CD1c-positive myeloid dendritic cell (primary cell): ENCODE measurements around the gene TMEM25.
"Not testable (repeated sequence)": the region's sequence is repeated elsewhere in the genome, so short reads cannot be mapped to it uniquely, and the experiment has no call there.

ENCODE experiments used
- DNase-seq: peaks from one replicate; pipeline ENCODE4 v3.0.0-alpha.2; 2016; ENCODE audit errors: extremely low spot score

TMEM25 gene

DNA sequence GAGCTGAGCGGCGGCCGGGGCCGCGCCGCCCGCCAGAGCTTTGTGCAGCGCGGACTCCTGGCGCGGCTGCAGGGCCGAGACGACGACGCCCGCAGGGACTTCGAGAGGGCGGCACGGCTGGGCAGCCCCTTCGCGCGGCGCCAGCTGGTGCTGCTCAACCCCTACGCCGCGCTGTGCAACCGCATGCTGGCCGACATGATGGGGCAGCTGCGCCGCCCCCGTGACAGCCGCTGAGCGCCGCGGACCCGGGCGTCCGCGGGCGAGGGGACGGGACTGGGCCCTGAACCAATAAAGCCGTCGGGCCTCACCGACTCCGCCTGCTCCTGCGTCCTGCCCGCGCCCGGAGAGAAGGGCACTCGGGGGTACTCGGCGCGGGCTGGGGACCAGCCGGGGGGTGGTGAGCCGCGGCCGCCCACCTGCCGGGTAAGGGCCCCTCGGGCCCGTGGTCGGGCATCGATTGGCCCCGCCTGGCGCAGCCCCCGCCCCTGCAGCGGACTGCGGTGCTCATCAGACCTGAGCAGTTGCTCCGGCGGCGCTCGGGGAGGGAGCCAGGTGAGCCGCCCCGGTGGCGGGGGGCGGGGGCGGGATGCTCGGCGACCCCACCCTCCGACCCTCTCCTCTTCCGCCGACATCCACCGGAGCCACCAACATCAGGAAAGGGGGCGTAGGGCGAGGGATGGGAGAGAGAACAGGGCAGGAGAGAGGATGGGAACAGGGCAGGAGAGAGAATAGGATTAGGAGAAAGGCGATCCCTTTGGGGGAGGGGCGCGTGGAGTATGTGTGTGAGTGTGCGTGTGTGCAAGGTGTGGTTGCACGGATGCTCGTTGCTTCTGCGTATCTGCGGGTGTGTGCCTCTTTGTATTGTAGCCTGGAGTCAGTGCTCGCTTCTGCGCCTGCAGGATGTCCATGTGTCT lies at the start of gene TMEM25:
TSS of gene TMEM25 (plus strand) at position 510 of the 914 bp plus-strand sequence. CDS start 610 bp downstream, outside the sequence.
- DNase-seq = peak; percentile 33

DNA sequence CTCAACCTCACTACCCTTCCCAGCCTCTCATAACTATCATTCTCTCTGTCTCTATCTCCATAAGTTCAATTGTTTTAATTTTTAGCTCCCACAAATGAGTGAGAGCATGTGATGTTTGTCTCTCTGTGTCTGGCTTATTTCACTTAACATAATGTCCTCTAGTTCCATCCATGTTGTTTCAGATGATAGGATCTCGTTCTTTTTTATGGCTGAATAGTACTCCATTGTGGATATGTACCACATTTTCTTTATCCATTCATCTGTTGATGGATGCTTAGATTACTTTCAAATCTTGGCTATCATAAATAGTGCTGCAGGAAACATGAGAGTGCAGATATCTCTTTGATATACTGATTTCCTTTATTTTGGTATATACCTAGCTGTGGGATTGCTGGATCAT lies 49.8 kb upstream of the TMEM25 start:
- not testable (repeated sequence) for DNase-seq

- DNase-seq = no peak
Measured at GRCh38 chr11:118484405-118484804, 46.6 kb upstream of the TMEM25 start.

DNA sequence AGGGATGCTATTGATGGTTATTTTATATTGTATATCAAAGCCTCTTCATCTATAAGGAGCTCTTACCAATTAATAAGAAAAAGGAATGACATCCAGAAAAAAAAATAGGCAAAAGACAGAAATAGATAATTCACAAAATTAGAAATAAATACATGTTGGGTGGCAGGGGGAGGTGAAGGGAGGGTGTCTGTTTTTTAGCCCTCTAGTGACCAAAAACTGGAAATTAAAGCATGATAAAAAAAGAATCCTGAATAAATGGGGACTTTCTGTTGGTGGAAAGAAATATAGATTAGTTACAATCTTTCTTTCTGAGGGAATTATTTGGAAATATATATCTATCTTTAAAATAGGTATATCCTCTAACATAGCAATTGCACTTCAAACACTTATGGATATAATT lies 45.7 kb upstream of the TMEM25 start:
- DNase-seq = no peak

DNA sequence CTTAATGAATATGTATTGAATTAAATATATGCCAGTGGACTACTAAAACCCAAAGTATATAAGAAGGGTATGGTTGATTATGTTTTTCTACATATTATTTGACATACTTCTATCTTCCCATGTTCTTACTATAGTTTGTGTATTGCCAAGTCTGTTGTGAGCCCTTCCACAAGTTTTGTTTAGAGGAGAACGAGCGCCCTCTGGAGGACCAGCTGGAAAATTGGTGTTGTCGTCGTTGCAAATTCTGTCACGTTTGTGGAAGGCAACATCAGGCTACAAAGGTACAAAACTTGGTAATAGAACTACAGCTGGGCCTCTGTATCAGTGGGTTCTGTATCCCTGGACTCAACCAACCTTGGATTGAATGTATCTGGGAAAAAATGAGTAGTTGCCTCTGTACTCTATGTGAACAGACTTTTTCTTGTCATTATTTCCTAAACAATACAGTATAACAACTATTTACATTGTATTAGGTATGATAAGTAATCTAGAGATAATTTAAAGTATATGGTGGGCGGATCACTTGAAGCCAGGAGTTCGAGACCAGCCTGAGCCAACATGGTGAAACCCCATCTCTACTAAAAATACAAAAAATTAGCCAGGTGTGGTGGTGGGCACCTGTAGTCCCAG lies 42.4 kb upstream of the TMEM25 start:
- peak; percentile 78 for DNase-seq

DNA sequence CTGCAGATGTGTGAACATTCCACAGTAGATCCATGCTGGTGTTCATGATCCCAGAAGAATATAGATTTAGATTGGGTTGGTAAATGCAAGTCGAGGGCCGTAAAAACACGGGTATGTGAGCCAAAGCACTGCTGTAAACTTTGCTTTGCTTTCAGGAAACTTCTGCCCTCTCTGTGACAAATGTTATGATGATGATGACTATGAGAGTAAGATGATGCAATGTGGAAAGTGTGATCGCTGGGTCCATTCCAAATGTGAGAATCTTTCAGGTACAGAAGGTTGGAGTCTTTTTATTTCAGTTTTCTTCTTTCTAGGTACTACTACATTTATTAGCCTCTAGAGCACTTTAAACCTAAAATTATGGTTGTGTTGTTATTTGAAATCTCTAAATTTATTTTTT lies 40.0 kb upstream of the TMEM25 start:
- no peak for DNase-seq

DNA sequence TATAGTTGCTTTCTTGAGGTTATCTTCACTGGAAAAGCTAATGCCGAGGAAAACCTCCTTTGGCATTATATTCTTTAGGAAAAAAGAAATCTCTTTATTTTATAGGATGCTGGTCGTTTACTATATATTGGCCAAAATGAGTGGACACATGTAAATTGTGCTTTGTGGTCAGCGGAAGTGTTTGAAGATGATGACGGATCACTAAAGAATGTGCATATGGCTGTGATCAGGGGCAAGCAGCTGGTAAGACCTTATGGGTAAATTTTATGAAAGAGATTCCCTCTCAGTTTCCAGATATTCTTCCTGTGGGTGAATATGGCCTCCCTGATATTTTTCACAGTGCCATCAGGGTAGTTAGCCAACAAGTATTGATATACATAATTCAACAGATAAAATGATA lies 33.2 kb upstream of the TMEM25 start:
- no peak for DNase-seq

- no peak for DNase-seq
Measured at GRCh38 chr11:118503216-118503615, 27.8 kb upstream of the TMEM25 start.

DNA sequence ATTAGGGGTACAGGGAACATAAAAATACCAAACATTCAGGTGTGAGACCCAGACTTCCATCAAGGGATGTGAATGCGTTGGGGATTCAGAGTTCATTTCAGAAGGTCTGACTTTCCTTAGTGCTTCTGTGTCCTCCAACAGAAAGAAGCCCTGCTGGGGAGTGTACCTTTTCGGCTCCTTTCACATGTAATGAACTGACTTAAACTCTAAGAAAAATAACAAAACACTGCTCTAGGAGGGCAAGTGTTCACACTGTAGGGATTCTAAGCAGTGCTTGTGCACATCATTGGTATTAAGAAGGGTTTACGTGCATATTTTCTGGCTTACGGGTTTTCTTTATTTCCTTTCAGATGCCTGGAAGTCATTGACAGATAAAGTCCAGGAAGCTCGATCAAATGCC lies 19.4 kb upstream of the TMEM25 start:
- DNase-seq = no peak

DNA sequence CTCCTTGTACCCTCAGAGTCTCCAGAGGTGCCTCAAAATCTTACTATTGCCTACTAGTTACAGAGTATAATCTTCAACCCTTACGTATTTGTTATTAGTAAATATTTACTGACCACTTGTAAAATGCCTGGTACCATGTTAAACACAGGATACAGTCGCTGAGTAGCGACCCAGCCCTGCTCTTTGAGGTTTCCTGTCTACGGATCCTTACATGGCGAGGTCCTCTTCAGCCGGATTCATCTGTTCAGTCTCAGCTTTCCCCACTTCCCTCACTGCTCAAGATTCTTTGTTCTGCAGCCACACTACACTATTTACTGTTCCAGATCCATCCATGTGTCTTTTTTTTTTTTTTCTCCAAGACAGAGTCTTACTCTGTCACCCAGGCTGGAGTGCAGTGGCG lies 16.9 kb upstream of the TMEM25 start:
- DNase-seq = no peak

GRCh38 chr11:118519549-118519948 lies 11.4 kb upstream of the TMEM25 start:
- DNase-seq = no peak

DNA sequence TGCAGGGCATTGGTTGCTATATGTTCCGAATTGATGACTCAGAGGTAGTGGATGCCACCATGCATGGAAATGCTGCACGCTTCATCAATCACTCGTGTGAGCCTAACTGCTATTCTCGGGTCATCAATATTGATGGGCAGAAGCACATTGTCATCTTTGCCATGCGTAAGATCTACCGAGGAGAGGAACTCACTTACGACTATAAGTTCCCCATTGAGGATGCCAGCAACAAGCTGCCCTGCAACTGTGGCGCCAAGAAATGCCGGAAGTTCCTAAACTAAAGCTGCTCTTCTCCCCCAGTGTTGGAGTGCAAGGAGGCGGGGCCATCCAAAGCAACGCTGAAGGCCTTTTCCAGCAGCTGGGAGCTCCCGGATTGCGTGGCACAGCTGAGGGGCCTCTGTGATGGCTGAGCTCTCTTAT lies 9.1 kb upstream of the TMEM25 start:
- DNase-seq = peak; percentile 23

DNA sequence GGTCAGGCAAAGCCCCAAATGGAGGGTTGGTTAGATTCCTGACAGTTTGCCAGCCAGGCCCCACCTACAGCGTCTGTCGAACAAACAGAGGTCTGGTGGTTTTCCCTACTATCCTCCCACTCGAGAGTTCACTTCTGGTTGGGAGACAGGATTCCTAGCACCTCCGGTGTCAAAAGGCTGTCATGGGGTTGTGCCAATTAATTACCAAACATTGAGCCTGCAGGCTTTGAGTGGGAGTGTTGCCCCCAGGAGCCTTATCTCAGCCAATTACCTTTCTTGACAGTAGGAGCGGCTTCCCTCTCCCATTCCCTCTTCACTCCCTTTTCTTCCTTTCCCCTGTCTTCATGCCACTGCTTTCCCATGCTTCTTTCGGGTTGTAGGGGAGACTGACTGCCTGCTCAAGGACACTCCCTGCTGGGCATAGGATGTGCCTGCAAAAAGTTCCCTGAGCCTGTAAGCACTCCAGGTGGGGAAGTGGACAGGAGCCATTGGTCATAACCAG lies 8.4 kb upstream of the TMEM25 start:
- no peak for DNase-seq

DNA sequence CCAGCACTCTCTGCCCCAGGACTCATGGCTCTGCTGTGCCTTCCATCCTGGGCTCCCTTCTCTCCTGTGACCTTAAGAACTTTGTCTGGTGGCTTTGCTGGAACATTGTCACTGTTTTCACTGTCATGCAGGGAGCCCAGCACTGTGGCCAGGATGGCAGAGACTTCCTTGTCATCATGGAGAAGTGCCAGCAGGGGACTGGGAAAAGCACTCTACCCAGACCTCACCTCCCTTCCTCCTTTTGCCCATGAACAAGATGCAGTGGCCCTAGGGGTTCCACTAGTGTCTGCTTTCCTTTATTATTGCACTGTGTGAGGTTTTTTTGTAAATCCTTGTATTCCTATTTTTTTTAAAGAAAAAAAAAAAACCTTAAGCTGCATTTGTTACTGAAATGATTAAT lies 6.6 kb upstream of the TMEM25 start:
- peak; percentile 9 for DNase-seq

GRCh38 chr11:118524757-118525470 lies 6.1 kb upstream of the TMEM25 start:
- DNase-seq = no peak

- no peak for DNase-seq
Measured at GRCh38 chr11:118526688-118527087, 4.3 kb upstream of the TMEM25 start.

GRCh38 chr11:118527109-118527508 lies 3.9 kb upstream of the TMEM25 start, which contains the start of gene TTC36:
Gene TTC36, plus strand, starts transcription at chr11:118527474. Its CDS starts 21 bp downstream, at chr11:118527495.
- DNase-seq = no peak

DNA sequence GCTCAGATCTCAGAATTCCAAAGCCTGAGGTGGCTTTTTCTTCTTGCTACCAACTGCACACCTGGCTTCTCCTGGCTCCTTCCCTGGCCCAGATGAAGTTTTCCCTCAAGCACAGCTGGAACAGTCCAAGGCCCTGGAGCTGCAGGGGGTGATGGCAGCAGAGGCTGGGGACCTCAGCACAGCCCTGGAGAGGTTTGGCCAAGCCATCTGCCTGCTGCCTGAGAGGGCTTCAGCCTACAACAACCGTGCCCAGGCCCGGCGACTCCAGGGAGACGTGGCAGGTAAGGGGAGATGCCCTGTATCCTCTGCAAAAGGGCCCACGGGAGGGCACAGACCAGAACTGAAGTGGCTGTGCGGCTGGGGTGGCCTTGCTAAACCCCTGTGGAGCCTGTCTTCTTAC lies 2.5 kb upstream of the TMEM25 start:
- no peak for DNase-seq

DNA sequence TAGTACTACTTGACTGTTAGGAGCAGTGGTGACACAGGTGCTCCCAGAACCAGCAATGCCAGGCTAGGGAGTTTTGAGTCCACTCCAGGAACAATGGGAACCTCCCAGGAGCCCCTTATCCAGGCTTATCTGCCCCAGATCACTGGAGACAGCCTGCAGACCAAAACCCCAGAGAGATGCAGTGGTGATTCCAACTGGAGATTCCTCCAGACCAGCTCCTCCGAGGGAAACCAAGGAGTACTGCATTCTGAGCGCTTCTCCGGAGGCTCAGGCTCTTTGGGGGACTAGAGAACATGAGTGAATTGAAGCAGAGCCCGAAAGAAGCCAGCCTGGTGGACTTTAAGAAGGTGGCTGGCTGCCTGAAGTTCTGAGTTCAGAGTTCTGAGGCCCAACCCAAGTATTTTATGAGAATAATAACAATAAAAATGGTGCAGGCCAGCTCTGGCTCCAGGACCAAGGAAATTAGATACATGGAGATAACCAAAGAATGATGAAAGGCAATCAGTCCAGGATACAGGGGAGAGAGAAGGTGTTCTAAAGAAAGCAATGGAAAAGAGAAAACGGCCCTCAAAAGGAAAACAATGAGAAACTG lies 1.3 kb upstream of the TMEM25 start:
- DNase-seq = no peak

DNA sequence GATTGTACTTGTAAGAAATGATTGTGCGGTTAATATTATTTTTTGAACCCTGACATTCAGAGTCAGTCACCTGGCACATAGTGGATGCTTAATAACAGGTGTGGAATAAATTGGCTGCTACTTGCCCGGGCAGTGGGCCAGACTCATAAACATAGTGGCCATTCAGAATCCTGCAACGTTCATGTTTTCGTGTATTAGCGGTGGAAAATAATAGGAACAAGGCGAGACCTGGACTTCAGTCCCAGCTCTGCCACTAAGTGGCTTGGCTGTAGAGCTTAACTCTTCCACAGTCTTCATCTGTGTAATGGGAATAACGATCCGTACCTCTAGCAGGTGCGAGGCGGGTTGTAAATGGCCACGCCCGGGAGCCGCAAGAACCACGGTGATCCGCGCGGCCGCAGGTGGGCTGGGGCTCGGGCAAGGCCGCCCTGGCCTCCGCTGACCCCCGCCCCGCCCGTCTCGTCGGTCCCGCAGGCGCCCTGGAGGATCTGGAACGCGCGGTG lies 761 bp upstream of the TMEM25 start:
- no peak for DNase-seq

DNA sequence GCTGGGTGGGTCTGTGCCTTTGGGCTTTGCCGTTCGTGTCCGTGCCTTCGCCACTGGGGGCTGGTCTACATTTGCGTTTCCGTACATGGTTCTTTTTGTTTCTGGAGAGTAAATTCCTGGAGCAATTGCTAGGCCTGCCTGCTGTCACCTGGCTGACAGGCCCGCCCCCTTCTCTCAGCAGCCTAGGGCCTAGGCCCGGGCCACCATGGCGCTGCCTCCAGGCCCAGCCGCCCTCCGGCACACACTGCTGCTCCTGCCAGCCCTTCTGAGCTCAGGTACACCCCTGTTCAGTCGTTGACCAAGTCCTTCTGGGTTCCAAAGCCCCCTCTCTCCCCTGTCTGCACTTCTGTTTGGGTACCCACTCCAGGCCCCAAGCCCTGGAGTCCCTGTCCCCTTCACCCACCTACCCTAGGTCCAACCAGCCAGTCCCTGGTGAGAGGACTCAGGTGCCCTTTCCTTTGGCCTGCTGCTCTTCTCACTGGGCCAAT lies 649 bp downstream of the TMEM25 start:
- DNase-seq = no peak
